ENCODE data around the gene S100A7A.

The S100A7A gene

DNA sequence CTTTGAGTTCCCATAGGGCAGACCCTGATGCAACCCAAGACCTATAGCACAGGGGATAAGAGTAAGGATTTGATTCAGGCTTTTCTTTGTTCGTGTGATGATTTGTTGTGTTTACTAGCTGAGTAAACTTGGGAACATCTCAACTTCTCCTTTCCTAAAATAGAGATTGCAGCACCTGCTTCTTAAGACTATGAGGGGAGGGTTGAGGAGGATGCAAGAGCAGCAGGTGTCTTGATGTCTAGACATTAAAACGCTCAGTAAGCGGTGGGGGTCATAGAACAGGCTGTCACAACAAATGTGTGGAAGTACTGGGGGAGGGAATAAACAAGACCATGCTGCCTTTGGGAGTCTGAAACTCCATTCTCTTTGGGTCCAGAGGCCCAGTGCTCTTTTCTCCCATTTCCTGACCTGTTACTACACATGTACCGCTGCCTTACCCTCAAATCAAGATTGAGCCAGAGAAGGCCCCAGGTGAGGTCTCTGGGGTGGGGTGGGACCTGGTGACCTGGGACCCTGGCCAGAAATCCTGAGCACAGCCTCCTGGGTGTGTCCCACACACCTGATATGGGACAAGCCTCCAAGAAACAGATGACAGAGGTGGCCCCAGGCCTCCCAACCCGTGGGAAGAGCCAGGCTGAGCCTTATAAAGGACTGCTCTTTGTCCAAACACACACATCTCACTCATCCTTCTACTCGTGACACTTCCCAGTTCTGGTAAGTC lies at the start of gene S100A7A:
TSS of gene S100A7A (plus strand) at position 671 of the 721 bp plus-strand sequence. CDS start 1,563 bp downstream, outside the sequence.
- peak; percentile 15 for DNase-seq (ENCODE audit: low spot score)

DNA sequence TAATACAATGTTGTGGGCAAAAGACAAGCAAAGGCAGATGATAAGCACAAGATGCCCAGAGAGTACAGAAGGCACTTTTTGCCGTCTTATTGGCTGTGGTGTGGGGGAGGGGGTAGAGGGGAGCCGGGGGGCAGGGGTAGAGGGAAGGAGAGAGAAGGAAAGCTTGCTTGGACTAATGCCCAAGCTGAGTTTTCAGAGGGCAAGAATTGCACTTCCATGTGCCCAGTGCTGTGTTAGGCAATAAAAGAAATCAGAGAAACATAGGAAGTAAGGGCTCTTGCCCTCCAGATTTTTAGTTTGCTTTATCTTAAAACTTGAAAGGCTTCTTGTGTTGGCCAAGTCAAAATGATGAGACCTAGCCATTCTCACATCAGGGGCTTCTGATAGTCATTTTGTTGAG lies 49.2 kb upstream of the S100A7A start:
- no peak for DNase-seq (ENCODE audit: low spot score)

DNA sequence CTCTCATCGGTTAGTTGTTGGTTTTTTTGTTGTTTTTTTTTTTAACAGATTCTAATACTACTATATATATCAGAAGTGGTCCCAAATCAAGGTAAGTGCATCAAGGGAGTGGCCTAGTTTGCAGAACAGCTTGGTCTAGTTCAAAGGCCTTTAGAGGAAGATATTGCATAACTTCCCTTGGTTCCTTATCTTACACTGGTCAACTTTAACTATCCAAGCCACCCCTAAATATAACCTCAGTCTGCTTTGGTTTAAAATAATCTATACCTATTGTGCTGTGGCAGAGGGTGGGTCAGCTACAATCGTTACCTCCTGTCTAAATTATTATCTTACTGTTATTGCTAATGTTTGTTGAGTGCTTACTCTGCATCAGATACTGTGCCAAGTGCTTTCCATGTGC lies 47.8 kb upstream of the S100A7A start:
- no peak for DNase-seq (ENCODE audit: low spot score)

DNA sequence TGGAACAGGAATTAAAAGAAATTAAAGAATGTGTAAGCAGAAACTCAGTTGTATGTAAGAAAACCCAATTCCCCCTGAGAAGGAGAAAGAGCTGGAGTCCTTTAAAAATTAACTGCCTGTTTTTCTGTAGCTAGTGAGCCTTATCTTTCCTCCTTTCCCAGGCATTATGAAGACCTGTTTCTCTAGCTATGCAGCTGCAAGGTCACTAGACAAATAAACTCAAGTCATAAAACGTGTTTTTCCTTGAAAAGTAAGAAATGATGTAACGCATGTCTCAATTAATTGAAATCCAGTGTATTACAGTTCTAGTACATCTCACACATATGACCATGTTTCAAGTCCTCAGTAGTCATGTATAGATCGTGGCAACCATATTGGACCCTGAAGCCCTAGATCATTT lies 46.2 kb upstream of the S100A7A start:
- DNase-seq (ENCODE audit: low spot score) = no peak

DNA sequence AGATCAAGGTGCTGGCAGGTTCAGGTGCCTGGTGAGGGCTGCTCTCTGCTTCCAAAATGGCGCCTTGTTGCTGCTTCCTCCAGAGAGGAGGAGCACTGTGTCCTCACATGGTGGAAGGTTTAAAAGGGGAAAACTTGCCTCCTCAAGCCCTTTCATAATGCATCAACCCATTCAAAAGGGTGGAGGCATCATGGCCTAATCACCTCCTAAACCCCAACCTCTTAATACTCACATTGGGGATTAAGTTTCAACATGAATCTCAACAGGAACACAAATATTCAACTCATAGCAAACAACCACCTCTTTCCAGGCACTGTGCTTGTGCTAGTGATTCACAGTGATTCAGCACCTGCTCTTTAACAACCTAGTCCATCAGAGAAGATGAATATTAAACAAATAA lies 45.1 kb upstream of the S100A7A start:
- DNase-seq (ENCODE audit: low spot score) = no peak

- DNase-seq (ENCODE audit: low spot score) = no peak
These were observed 43.7 kb upstream of the S100A7A start for GRCh38 chr1:153372571-153372970.

GRCh38 chr1:153374071-153374470 lies 42.2 kb upstream of the S100A7A start:
- DNase-seq (ENCODE audit: low spot score) = no peak

DNA sequence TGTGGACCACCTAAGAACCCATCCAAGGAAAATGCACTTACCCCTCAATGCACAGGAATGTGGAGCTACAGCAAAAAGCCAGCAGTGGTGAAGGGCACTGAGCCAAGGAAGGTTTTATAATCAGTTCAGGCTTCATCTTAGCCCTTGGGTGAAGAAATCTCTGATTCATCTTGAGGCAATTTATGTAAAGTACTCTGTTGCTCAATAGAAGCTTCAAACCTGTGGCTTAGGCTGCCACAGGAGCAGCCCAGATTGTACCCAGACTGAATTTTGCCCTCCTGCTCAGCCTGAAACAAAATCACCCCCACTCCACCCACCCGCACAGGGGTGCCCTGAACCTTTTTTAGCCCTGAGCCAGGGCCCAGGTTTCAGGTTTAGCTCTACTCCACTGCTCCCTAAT lies 40.8 kb upstream of the S100A7A start, which contains the start of gene S100A12:
TSS of gene S100A12 (minus strand) at position 111 of the 400 bp plus-strand sequence. CDS start 1,029 bp downstream, outside the sequence.
- DNase-seq (ENCODE audit: low spot score) = no peak

GRCh38 chr1:153379591-153379990 lies 36.7 kb upstream of the S100A7A start:
- no peak for DNase-seq (ENCODE audit: low spot score)

DNA sequence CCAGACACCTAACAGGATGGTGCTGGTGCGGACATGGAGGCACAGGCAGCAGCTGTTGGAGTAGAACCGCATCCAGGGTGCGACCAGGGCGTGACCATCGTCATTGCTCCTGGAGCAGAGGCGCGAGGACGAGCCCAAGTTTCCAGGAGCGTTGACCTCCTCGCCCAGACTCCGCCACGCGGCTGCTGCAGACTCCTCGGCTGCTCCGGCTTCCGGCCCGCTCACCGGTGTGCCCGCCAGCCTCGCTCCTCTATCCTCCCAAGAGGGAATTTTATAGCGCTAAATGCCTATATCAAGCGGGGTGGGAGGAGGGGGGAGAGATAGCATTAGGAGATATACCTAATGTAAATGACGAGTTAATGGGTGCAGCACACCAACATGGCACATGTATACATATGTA lies 35.6 kb upstream of the S100A7A start:
- DNase-seq (ENCODE audit: low spot score) = no peak

GRCh38 chr1:153384958-153385580 lies 31.3 kb upstream of the S100A7A start:
- DNase-seq (ENCODE audit: low spot score) = no peak

DNA sequence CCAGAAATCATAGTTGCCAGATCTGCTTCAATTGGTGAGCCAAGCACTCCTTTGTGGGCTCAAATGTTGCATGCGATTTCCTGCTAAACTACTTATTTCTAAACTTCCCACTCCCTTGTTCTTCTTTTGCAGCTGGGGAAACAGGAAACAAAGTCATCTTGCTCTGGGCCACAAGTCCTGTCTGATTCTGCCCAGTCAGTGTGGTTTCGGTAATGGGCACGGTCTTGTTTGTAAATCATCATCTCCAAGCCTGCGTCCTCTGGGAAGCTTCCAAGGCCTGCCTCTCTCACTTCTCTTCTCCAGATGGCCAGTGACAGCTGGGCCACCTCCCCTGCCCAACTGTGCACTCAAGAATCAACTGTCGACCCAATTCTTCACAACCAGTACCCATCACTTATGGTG lies 29.8 kb upstream of the S100A7A start:
- no peak for DNase-seq (ENCODE audit: low spot score)

DNA sequence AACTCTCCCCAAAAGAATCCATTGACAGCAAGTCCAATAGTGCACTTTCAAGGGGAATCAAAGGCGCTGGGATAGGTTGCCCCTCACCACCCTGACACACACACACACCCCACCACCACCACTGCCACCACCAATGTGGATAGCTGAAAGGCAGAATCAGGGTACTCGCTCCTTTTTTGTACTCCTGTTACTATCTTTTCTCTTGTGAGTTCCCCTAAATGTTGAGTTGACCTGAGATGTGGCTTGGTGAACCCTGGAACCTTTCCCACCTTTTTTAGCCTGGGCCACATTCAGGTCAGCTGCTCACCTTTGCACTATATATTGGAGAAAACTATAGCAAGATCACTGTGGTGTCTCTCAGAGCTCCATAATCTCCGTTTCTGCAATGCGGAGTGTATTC lies 29.3 kb upstream of the S100A7A start:
- DNase-seq (ENCODE audit: low spot score) = no peak

- no peak for DNase-seq (ENCODE audit: low spot score)
These were observed 28.5 kb upstream of the S100A7A start for GRCh38 chr1:153387785-153388184.

DNA sequence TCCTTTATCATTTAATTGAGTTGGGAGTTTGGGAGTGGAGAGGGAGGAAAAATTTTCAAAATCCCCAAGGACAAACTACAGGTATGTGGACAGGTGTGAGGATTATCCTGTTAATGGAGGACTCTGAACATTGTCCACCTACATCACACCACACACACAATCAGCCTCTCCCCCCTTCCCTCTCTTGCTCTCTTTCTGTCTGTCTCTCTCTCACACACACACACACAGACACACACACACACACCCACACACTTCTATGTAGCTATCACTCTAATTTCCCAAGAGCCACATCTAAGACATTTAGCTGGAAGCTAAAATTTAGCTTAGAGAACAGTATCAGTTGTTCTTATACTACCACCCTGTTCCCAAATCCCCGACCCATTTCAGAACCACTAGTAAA lies 26.9 kb upstream of the S100A7A start:
- no peak for DNase-seq (ENCODE audit: low spot score)

DNA sequence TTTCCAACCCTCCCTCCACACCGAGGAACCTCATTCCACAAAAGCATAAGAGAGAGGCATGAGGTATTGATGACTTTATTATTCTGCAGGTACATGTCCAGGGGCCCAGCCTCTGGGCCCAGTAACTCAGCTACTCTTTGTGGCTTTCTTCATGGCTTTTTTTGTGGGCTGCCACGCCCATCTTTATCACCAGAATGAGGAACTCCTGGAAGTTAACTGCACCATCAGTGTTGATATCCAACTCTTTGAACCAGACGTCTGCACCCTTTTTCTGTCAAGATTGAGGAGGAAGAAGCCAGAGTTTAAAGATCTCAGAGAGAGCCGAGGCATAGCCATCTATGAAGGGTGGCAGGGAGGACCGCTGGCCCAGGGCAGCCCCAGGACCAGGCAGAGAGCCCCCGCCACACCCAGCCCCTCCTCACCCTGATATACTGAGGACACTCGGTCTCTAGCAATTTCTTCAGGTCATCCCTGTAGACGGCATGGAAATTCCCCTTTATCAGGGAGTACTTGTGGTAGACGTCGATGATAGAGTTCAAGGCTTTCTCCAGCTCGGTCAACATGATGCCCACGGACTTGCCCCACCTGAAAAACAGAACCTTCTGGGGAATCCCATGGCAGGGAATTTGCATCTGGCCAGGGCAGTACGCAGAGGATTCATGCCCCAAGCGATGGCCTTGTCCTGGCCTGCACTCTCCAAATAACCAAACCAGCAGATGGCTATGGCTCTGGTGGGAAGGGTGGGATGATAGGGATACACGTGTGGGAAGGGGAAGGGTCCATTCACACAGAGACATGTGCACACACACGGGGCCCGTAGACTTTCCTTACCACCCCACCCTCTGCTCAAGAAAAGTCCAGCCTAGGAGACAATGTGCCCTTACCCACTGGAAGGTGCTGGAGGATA lies 26.1 kb upstream of the S100A7A start:
- DNase-seq (ENCODE audit: low spot score) = no peak

GRCh38 chr1:153390938-153391710 lies 25.2 kb upstream of the S100A7A start, which contains the start of gene S100A8:
S100A8 (minus strand) TSS chr1:153391073; CDS start chr1:153390535, 538 bp downstream.
- DNase-seq (ENCODE audit: low spot score) = no peak

DNA sequence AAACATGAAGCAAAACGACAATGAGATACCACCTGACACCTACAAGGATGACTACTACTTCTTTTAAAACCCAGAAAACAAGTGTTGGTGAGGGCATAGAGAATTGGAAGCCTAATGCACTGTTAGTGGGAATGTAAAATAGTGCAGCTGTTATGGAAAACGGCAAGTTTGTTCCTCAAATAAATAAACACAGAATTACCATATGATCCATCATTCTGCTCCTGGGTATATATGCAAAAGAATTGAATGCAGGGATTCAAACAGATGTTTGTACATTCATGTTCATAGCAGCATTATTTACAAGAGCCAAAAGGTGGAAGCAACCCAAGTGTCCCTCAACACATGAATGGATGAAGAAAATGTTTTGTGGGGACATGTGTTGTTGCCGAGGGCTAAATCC lies 24.1 kb upstream of the S100A7A start:
- DNase-seq (ENCODE audit: low spot score) = no peak

DNA sequence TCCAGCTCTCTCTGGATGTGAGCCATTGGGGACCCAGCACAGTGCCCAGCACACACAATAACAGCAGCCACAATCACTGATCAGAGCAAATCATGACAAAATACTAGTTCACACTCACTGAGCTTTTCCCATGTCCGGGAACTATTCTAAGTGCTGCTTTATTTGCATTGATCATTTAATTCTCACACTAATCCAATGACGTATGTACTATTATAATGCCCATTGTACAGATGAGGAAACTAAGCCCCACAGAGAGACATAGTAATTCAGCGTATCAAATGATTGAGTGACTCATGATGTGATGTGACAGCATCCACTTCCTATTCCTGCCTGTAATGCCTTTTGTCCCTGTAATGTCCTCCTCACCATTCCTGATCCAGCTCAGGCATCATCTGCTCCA lies 23.5 kb upstream of the S100A7A start:
- DNase-seq (ENCODE audit: low spot score) = no peak

DNA sequence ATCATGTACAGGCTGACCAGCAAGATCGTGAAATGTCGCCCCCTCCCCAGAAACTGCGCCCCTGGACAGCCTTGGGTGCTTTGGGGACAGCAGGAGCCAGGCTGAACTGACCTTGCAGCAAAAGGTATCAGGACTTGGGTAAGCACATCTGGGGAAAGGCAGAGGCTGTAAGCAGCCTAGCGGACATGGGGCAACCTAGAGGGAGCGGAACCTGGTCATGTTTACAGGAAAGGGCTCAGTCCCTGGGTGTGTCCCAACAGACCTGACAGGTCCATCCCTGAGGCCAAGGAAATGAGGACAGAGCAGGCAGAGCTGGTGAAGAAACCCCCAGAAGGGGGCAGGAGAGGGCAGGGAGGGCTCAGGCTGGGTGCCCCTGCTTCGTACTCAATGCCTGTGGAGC lies 22.4 kb upstream of the S100A7A start:
- DNase-seq (ENCODE audit: low spot score) = no peak

DNA sequence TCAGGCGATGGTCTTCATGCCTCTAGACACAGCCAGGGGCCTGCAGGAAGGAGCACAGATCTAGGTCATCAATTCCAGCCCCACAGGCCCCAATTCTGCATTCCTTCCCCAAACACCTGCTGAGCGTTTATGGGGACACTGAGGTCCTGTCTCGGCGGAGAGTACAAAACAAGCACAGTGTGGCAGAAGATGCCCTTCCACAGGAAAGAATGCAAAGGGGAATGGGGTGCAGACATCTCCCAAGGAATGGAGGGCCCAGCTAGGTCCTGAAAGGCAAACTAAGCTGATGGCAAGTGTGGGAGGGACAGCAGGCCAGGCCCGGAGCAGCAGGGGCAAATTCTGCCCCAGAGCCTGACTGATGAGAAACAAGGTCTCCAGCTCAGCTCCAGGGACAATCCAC lies 21.9 kb upstream of the S100A7A start:
- no peak for DNase-seq (ENCODE audit: low spot score)
